Measurements from ENCODE around the gene GPALPP1. TPM values are rescaled to one million over a fixed set of nuclear protein-coding genes. Genes with fewer than 3 reads are reported as not detected.

GPALPP1 gene
- total RNA-seq, 1 donor from 2014 or later, result 23.6 TPM

- intact Hi-C loops (cut with DNase I), result no loop called here
- Histone ChIP-seq H3K27me3 (ENCODE audit: low read depth) (no peaks in the 10 kb centered on the region), H3K4me3 (no peak overlapping the region), H3K36me3 (peaks cover 19% of the 10 kb centered on the region), H3K9me3 (no peaks in the 10 kb centered on the region), H3K27ac (no peak overlapping the region), H3K4me1 (no peaks in the 10 kb centered on the region)
- DNase-seq (no peak), ATAC-seq (no peak)
- no peak for TF ChIP-seq CTCF (IDR thresholded peaks at IDR 0.05)
Observed at GRCh38 chr13:45034342-45034741, 45.0 kb downstream of the GPALPP1 start.

- DNase-seq (no peak), ATAC-seq (no peak)
- Histone ChIP-seq H3K4me1 (no peaks in the 10 kb centered on the region), H3K36me3 (peaks cover 18% of the 10 kb centered on the region), H3K27me3 (ENCODE audit: low read depth) (no peaks in the 10 kb centered on the region), H3K9me3 (no peaks in the 10 kb centered on the region), H3K27ac (no peak overlapping the region), H3K4me3 (no peak overlapping the region)
- no peak for TF ChIP-seq CTCF (IDR thresholded peaks at IDR 0.05)
- intact Hi-C loops (cut with DNase I), result no loop called here
Observed at GRCh38 chr13:45036206-45036605, 46.9 kb downstream of the GPALPP1 start.

- TF ChIP-seq CTCF (IDR thresholded peaks at IDR 0.05), result no peak
- Histone ChIP-seq H3K4me3 (no peak overlapping the region), H3K27me3 (ENCODE audit: low read depth) (no peaks in the 10 kb centered on the region), H3K27ac (no peak overlapping the region), H3K9me3 (no peaks in the 10 kb centered on the region), H3K4me1 (no peaks in the 10 kb centered on the region), H3K36me3 (peaks cover 7% of the 10 kb centered on the region)
- no peak for ATAC-seq
- intact Hi-C loops (cut with DNase I), result loop anchor here (10.0 kb wide), 1 partner anchor 245 kb away; no protein-coding TSS in a partner anchor
- no peak for DNase-seq
Observed at GRCh38 chr13:45040173-45040572, 50.8 kb downstream of the GPALPP1 start.

- H3K4me3 ChIP-seq, result no peak overlapping the region
- no peak for DNase-seq
- no peak for TF ChIP-seq CTCF (IDR thresholded peaks at IDR 0.05)
- no peaks in the 10 kb centered on the region for H3K9me3 ChIP-seq
- peaks cover 7% of the 10 kb centered on the region for H3K36me3 ChIP-seq
- H3K4me1 ChIP-seq, result no peaks in the 10 kb centered on the region
- H3K27me3 ChIP-seq (ENCODE audit: low read depth), result no peaks in the 10 kb centered on the region
- H3K27ac ChIP-seq, result no peak overlapping the region
- ATAC-seq, result no peak
- intact Hi-C loops (cut with DNase I), result loop anchor here (10.0 kb wide), 1 partner anchor 244 kb away; no protein-coding TSS in a partner anchor
Observed at GRCh38 chr13:45040622-45041021, 51.3 kb downstream of the GPALPP1 start.

- no peaks in the 10 kb centered on the region for H3K27me3 ChIP-seq (ENCODE audit: low read depth)
- DNase-seq (no peak), ATAC-seq (no peak)
- H3K27ac ChIP-seq, result no peak overlapping the region
- peaks cover 7% of the 10 kb centered on the region for H3K36me3 ChIP-seq
- no peak for TF ChIP-seq CTCF (IDR thresholded peaks at IDR 0.05)
- intact Hi-C loops (cut with DNase I), result loop anchor here (10.0 kb wide), 1 partner anchor 242 kb away; no protein-coding TSS in a partner anchor
- peaks cover 9% of the 10 kb centered on the region for H3K4me1 ChIP-seq
- H3K4me3 ChIP-seq, result no peak overlapping the region
- no peaks in the 10 kb centered on the region for H3K9me3 ChIP-seq
Observed at GRCh38 chr13:45042539-45042938, 53.2 kb downstream of the GPALPP1 start.
